KOPT-K1 (cell line): Measurements from ENCODE around the gene CHRNG.
"Not testable (repeated sequence)": the region's sequence is repeated elsewhere in the genome, so short reads cannot be mapped to it uniquely, and the experiment has no call there.

Source experiments
- H3K27ac ChIP-seq: fragments of 200-600 bp; sonication (generic); 2 replicates; pipeline ENCODE4 v1.5.1; 2016; ENCODE audit warnings: antibody characterized with exemption, mild to moderate bottlenecking, low read depth, low read length; ENCODE audit not compliant: poor library complexity, severe bottlenecking
- H3K36me3 ChIP-seq: fragments of 200-600 bp; sonication (generic); 2 replicates; pipeline ENCODE4 v1.5.1; 2017; ENCODE audit warnings: antibody characterized with exemption, mild to moderate bottlenecking, low read length, moderate library complexity; ENCODE audit not compliant: insufficient read depth
- H3K9me3 ChIP-seq: fragments of 200-600 bp; sonication (generic); 2 replicates; pipeline ENCODE4 v1.5.1; 2017; ENCODE audit warnings: antibody characterized with exemption, low read length, mild to moderate bottlenecking; ENCODE audit not compliant: insufficient read depth, poor library complexity, severe bottlenecking

Gene CHRNG

DNA sequence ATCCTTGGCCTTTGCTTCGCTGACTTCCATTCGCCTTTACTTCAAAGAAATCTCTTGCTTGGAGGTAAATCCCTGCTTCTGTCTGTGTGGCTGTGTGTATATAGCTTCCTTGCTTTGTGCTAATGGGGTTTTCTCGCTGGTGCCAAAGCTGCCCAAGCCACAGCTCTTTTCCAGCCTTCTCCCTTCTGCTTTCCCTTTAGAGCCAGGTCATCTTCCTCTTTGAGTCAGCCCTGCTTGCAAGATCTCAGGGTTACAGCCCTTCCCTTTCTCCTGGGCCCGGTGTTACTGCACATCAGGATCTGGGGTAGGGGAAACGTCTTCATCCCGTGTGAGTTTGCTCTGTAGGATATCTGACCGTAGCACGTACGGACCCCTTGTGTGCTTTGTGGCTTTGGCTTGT, 30.0 kb downstream of the CHRNG start:
- no peak overlapping the region for H3K27ac ChIP-seq
- H3K9me3 ChIP-seq: no peaks in the 10 kb centered on the region
- peaks cover 97% of the 10 kb centered on the region for H3K36me3 ChIP-seq

DNA sequence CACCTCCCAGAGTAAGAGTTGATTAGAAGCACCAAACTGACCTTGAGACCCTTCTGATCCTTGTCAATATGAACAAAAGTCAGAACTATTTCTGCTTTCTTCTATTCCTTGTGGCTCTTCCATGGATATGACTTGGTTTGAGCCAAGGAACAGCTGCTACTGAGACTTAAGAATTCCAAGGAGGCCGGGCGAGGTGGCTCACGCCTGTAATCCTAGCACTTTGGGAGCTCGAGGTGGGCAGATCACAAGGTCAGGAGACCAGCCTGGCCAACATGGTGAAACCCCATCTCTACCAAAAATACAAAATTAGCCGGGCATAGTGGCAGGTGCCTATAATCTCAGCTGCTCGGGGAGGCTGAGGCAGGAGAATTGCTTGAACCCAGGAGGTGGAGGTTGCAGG, 31.0 kb downstream of the CHRNG start:
- H3K9me3 ChIP-seq: not testable (repeated sequence)
- peaks cover 96% of the 10 kb centered on the region for H3K36me3 ChIP-seq

DNA sequence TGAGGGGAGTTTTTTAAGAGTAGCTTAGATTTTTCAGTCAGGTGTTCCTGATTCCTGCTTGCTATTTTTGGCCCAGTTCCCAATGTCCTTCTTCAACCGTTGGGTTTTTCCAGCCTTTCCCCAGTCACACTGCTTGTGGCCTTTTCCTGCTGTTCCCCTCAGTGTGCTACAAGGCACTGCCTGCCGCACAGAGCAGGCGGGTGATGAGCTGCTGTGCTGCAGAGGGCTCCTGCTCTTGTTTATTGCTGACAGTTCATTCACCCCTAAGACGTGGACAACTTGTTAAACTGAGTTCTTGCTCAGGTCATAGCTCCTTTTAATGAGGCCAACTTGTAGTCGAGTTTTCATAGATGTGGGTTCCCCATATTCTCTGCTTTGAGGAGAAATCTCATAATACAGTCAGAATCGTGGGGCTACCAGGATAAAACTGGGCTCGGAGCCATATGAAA, 31.6 kb downstream of the CHRNG start:
- Histone ChIP-seq H3K27ac (no peak overlapping the region), H3K9me3 (no peaks in the 10 kb centered on the region), H3K36me3 (peaks cover 91% of the 10 kb centered on the region)

More for the DNA sequence above, 31.0 kb downstream of the CHRNG start:
- H3K27ac ChIP-seq: not testable (repeated sequence)

DNA sequence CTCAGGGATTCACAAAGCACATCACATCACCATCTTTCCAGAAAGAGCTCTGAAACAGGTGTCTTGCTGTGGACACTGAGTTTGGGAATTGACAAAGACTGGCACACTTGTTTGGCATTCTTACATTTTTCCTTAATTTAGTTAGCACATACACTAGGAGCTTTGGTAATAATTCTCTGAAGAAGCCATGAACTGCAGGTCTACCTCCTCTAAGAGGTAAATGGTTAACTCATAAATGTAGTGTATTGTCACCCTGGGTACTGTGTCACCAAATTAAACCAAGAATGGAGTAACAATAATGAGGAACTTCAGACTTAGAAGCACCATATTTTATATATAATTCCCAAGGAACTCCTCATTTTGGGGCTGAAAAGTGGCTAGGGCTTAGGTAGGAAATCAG, 33.5 kb downstream of the CHRNG start:
- no peak overlapping the region for H3K27ac ChIP-seq
- no peaks in the 10 kb centered on the region for H3K9me3 ChIP-seq
- H3K36me3 ChIP-seq: peaks cover 77% of the 10 kb centered on the region

DNA sequence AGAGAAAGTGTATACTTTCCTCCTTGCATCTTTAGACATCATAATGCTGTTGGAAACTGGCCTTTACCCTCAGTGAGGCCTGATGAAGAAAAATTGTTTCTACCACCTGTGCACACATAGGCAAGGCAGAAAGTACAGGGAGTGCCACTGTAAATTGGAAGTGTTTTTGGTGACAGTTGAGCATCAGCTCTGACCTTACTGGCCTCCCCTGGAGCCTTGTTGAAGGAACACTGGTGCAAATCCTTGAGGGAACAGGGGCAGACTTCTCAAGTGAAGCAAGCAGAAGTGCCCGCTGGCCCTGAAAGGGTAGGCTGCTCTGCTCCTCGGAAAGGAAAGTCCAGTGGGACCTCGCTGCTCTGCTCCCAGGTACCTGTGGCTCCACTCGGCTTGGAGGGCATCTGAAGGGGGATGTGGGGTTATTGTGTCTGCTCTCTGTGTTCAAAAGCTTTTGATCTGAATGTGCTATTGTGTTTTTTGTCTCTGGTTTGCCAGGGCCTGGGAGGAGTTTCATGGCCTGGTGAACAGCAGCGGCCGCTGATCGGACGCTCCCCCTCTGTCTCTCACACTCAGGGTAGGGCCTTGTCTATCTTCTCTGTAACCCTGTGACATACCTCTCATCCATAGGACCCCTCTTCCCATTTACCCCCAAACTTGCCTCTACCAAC, 34.4 kb downstream of the CHRNG start:
- no peak overlapping the region for H3K27ac ChIP-seq
- peaks cover 69% of the 10 kb centered on the region for H3K36me3 ChIP-seq
- no peaks in the 10 kb centered on the region for H3K9me3 ChIP-seq

DNA sequence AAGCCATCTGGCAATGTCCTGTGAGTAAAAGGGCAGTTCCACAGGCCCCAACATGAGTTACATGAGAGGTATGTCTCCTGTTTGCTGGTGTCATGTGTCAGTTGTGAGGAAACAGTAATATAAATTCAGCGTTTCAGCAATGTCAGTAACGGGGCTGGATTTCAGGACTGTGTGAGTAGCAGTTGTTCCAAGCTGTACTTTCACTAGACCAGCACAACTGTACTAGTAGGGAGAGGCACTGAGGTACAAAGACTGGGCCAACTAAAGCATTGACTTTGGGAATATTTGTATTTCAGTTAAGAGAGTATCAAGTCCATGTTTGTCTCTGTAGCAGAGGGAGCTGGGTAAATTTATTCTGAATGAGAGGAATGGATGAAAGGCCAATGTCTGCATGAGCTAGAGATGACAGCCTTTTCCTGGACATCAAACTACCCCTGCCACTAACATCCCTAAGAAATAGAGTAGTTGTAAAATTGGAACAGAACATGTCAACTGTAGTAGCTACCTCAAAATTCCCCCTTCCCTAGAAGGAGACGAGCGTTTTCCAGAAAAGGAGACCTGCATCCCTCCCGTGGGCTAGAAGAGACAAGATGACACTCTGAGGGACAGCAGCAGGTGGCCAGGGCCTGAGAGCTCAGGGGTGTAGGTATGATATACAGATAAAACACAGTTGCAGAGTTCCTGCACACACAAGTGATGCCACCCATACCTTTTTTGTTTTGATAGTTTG, 35.3 kb downstream of the CHRNG start:
- no peaks in the 10 kb centered on the region for H3K9me3 ChIP-seq
- peaks cover 63% of the 10 kb centered on the region for H3K36me3 ChIP-seq
- no peak overlapping the region for H3K27ac ChIP-seq

DNA sequence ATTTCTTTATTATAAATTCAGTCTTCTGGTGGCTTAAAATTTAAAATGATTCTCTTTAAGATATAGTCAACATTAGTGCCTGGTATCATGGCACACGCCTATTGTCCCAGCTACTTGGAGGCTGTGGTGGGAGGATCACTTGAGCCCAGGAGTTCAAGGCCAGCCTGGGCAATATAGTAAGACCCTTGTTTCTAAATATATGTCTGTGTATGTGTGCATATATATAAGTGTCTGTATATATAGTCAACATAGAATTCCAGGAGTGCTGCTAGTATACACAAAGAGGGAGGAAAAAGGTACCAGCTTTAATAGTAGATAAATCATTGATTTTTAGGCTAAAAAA, 35.9 kb downstream of the CHRNG start:
- H3K27ac ChIP-seq: no peak overlapping the region
- no peaks in the 10 kb centered on the region for H3K9me3 ChIP-seq
- H3K36me3 ChIP-seq: peaks cover 57% of the 10 kb centered on the region

DNA sequence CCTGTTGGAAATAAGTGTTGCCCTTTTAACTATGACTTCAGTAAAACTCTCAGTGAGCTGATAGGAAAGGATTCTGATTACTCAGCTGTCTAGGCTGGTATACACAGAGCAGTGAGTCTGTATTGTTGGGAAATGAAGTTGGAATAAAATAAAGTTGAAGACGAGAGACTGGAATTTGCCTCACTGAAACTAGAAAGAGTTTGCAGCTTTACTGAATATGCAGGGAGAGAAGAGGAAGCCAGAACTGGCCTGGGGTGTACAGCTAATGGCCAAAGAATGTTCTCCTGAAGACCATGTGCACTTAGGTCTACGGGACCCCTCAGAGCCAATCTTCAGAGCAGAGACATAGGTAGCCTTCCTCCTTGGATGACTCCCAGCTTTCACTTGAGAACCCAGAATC, 37.5 kb downstream of the CHRNG start:
- peaks cover 53% of the 10 kb centered on the region; the same call in 1 of the 2 replicates for H3K36me3 ChIP-seq
- H3K27ac ChIP-seq: no peak overlapping the region
- no peaks in the 10 kb centered on the region for H3K9me3 ChIP-seq

DNA sequence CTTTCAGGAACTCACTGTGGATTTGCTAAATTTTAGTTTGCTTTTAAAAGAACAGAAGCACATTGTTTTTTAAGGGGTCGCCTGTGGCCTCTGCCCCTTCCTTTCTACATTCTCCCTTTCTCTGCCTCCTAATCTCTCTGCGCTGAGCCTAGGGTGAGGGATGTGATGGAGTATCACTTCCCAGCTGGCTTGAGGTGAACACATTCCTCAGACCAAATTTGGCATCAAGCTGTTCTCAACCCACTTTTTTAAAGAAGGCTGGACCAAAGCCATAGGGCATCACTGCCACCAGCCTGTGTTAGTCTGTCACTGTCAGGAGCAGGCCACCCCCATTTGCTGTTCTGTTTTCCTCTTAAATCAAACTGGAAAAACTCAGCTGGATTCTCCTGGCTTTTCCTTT, 38.3 kb downstream of the CHRNG start:
- Histone ChIP-seq H3K9me3 (no peaks in the 10 kb centered on the region), H3K27ac (no peak overlapping the region), H3K36me3 (peaks cover 47% of the 10 kb centered on the region; the same call in 1 of the 2 replicates)

DNA sequence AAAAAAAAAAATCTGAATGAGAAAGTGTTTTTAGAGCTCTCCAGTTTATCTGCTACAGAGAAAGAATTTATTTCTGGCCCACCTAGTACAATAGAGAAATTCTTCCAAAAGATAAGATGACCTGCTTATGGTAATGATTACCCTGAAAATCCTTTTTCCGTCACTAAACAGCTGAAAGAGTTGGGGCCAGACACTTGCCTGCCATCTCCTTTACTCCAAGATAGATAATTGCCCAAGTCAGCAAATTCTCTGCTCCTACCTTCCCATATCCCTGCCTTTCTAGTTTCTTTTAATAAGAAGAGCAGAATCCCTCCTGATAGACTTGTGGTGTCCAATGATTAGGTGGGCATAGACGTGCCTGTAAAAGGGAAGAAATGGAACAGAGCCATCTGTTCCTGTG, 39.1 kb downstream of the CHRNG start:
- Histone ChIP-seq H3K27ac (no peak overlapping the region), H3K9me3 (no peaks in the 10 kb centered on the region)

DNA sequence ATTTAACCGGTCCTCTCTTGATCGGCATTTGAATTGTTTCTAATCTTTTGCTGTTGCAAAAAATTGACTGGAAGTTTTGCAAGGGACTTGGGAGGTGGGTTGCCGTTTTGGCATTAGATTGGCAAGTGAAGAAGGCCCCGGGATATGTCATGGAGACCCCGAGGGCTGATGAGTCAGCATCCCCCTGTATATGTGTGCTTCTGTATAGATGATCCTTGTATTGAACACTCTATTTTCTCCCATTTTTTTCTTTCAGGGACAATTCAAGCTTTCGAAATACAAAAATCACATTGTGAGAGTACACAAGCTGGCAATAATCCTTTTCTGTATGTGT, 41.1 kb downstream of the CHRNG start:
- Histone ChIP-seq H3K36me3 (peaks cover 22% of the 10 kb centered on the region; the same call in 1 of the 2 replicates), H3K27ac (no peak overlapping the region)

More for the DNA sequence above, 39.1 kb downstream of the CHRNG start:
- peaks cover 39% of the 10 kb centered on the region; the same call in 1 of the 2 replicates for H3K36me3 ChIP-seq

DNA sequence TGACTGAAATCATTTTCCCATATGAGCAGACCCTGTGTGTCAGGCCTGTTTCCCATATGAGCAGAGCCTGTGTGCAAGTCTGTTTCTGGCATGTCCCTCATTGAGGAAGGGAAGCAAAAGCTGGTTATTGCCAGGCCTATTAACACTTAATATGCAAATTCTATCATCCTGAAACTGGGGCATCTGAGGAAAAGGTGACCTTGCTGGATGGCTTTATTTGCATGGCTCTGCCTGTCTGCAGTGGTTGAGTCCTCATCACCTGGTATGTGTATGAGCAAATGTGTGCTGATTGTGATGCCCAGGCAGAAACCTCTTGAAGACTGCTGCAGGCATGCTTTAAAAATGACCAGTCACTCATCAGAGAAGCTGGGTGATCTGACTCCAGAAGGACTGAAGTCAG, 42.2 kb downstream of the CHRNG start:
- Histone ChIP-seq H3K27ac (no peak overlapping the region), H3K36me3 (peaks cover 22% of the 10 kb centered on the region; the same call in 1 of the 2 replicates), H3K9me3 (no peaks in the 10 kb centered on the region)

More for the DNA sequence above, 41.1 kb downstream of the CHRNG start:
- no peaks in the 10 kb centered on the region for H3K9me3 ChIP-seq

DNA sequence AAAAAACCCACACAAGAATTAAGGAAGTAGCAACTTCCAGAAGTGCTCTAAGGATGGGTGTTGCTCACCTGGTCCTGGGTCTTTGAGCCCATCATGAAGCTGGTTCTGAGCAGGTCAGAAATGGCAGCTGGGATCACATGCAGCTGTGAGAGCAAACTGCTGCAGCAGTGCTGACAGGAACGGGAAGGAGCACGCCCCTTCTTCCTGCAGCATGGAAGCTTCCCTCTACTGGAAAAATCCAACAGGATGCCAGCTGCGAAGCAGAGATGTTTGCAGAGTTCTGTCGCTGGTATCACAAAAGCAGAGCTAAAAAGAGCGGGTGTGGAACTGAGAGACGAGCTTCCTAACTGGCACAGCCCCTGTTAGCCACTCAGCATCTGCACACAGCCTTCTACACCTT, 44.7 kb downstream of the CHRNG start:
- Histone ChIP-seq H3K27ac (no peak overlapping the region), H3K36me3 (peaks cover 16% of the 10 kb centered on the region; the same call in 1 of the 2 replicates), H3K9me3 (no peaks in the 10 kb centered on the region)

DNA sequence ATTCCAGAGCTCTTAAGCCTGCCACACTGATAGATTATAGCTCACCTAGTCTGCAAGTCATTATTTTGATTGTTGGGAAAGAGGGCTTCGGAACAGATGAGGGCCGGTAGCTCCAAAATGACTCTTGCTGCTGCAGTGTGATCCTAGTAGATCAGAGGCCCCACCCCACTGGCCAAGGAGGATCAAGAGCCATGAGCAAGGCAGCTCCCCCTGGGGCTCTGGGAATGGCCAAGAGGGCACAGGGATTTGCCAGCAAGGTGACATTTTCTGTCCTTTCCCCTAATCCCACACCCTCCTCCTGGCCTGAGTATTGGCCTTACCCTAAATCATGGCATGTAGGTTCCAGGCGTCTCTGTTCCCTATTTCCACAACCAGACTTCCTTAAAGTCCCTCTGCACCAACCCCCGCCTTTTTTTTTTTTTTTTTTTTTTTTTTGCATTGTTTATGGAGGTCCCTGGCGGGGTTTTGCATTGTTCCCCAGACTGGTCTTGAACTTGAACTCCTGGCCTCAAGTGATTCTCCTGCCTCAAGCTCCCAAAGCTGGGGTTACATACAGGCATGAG, 47.5 kb downstream of the CHRNG start:
- no peak overlapping the region for H3K27ac ChIP-seq
- no peaks in the 10 kb centered on the region for H3K9me3 ChIP-seq
- no peaks in the 10 kb centered on the region for H3K36me3 ChIP-seq

DNA sequence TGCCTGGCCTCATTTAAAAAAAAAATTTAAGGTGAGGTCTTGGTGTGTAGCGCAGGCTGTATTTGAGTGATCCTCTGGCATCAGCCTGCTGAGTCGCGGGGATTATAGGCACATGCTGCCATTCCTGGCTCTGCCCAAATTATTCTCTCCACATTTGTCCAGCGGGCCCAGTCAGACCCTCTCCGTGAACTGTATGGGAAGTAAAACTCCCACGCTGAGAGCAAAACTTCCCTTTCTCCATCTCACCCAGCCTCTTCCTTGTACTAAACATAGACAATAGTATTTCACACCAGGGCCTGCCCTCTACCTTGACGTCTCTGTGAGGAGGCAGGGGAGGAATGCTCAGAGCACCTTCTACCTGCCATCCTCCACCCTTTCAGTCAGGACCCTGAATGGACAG, 48.0 kb downstream of the CHRNG start:
- no peaks in the 10 kb centered on the region for H3K9me3 ChIP-seq
- H3K27ac ChIP-seq: no peak overlapping the region
- no peaks in the 10 kb centered on the region for H3K36me3 ChIP-seq

DNA sequence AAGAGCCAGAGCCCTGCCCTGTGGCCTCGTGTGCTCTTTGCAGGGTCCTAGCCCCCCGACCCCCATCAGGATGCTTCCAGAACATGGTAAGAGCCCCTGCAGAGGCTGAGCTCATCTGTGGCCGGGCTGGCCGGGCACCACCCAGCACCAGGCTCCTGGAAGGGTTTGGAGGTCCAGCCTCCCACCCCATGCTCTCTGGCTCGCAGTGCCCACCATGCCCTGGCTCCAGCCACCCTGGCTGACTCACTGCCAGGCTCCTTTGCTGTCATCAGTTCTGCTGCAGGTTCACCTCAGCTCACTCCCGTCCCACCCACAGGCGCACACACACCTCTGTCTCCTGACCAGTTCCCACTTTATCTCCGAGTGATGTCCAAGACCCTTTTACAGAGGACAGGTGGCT, 48.5 kb downstream of the CHRNG start:
- H3K27ac ChIP-seq: no peak overlapping the region
- no peaks in the 10 kb centered on the region for H3K9me3 ChIP-seq
- H3K36me3 ChIP-seq: no peaks in the 10 kb centered on the region
